ENCODE measurements around the gene ZW10. TPM values are rescaled to one million over a fixed set of nuclear protein-coding genes. Genes with fewer than 3 reads are reported as not detected.
"Not testable (repeated sequence)": the region's sequence is repeated elsewhere in the genome, so short reads cannot be mapped to it uniquely, and the experiment has no call there.

ZW10 gene
- polyA plus RNA-seq, 3 donors, result 3.3 to 13.1 (median 10.2) TPM

DNA sequence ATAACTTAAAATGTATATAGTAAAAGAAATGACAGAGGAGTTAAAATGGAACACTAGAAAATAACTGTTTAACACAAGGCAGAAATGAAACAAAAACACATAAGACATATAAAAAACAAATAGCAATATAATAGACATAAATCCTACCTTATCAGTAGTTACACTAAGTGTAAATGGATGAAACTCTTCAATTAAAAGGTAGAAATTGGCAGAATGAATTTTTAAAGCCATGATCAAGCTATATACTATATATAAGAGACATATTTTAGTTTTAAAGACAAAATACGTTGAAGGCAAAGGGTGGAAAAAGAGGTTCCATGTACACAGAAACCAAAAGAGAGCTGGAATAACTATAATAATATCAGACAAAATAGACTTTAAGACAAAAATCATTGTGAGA is 62.5 kb downstream of the ZW10 start:
- Histone ChIP-seq H3K36me3 (replicated peaks in 1 of 2; ENCODE audit: control insufficient read depth in 1 of 2, insufficient read depth in 2 of 2, low read length in 2 of 2) (no peaks in the 10 kb centered on the region), H4K20me1 (ENCODE audit: insufficient read depth, low read length) (no peaks in the 10 kb centered on the region), H3K79me2 (ENCODE audit: insufficient read depth, low read length) (no peaks in the 10 kb centered on the region), H3K27ac (ENCODE audit: low read depth in 1 of 2, low read length in 2 of 2) (no peak overlapping the region), H3K4me2 (replicated peaks; ENCODE audit: extremely low read depth, low read length, poor library complexity, severe bottlenecking) (no peak overlapping the region), H3K4me3 (replicated peaks in 1 of 3; ENCODE audit: low read depth in 2 of 3, low read length in 3 of 3) (no peak overlapping the region), H3K27me3 (ENCODE audit: control insufficient read depth in 2 of 2, insufficient read depth in 2 of 2, low read length in 2 of 2) (no peaks in the 10 kb centered on the region), H3K4me1 (ENCODE audit: control insufficient read depth in 1 of 2, insufficient read depth in 2 of 2, low read length in 2 of 2) (no peaks in the 10 kb centered on the region), H3K9me3 (replicated peaks in 1 of 2; ENCODE audit: control insufficient read depth in 1 of 2, insufficient read depth in 1 of 2, low read length in 2 of 2) (peaks cover 0 to 9% of the 10 kb centered on the region in 2 donors), H2AFZ (ENCODE audit: insufficient read depth, low read depth, low read length, poor library complexity, severe bottlenecking) (no peak overlapping the region), H3K9ac (ENCODE audit: insufficient read depth, low read length, poor library complexity, severe bottlenecking) (no peak overlapping the region)
- Mint-ChIP-seq H3K36me3 (peaks cover 0 to 3% of the 10 kb centered on the region in 2 donors), H3K4me1 (no peaks in the 10 kb centered on the region), H3K27ac (no peak overlapping the region), H3K9me3 (peaks cover 0 to 28% (median 13%) of the 10 kb centered on the region in 7 donors), H3K4me3 (no peak overlapping the region), H3K27me3 (ENCODE audit: low read depth in 3 of 3) (peaks cover 0 to 3% (median 0%) of the 10 kb centered on the region in 3 donors)
- intact Hi-C loops (cut with micrococcal nuclease), result no loop called here
- TF ChIP-seq, protein P1, sequence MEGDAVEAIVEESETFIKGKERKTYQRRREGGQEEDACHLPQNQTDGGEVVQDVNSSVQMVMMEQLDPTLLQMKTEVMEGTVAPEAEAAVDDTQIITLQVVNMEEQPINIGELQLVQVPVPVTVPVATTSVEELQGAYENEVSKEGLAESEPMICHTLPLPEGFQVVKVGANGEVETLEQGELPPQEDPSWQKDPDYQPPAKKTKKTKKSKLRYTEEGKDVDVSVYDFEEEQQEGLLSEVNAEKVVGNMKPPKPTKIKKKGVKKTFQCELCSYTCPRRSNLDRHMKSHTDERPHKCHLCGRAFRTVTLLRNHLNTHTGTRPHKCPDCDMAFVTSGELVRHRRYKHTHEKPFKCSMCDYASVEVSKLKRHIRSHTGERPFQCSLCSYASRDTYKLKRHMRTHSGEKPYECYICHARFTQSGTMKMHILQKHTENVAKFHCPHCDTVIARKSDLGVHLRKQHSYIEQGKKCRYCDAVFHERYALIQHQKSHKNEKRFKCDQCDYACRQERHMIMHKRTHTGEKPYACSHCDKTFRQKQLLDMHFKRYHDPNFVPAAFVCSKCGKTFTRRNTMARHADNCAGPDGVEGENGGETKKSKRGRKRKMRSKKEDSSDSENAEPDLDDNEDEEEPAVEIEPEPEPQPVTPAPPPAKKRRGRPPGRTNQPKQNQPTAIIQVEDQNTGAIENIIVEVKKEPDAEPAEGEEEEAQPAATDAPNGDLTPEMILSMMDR (IDR thresholded peaks at IDR 0.05), result no peak
- no peak for DNase-seq
- no CpG with 5 or more reads among the region's 1 CpG for WGBS (ENCODE audit: insufficient coverage)

DNA sequence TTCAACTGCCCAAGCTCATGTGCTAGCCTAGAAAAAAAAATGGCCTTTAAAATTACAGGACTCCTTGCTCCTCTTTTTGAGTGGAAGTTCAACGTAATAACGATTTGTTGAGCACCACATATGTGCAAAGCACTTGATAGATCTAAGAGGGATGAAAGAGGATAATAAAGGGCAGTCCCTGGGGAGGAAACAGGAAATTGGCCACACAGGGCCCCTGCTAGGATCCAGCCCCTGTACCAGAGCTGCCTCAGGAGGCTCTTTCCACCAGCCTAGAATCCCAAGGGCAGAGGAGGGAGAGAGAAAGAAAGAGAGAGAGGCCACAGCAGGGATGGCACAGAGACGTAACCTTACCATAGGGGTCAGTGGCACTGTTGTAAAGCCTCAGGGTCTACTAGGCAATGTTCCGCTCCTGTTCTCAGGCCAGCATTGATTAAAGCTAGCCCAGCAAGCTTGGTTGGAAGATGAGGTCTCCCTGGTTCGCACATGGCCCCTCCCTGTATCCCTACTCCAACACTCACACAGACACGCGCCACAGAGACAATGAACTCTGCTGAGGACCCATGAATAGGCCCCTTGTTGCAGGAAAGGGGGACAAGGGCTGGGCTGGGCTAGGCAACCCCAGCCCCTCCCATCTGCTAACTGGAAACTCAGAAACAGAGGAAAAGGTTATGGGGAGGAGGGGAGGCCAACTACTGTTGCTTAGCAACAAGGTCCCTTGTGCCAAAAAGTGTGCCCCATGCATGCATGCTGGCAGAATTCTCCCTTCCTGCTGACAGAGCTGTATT is 67.4 kb downstream of the ZW10 start, which contains the start of gene TMPRSS5:
TMPRSS5 (minus strand) TSS at position 438 of the 785 bp plus-strand sequence; CDS start at position 354, 84 bp downstream.
- Histone ChIP-seq H3K9me3 (replicated peaks in 1 of 2; ENCODE audit: control insufficient read depth in 1 of 2, insufficient read depth in 1 of 2, low read length in 2 of 2) (peaks cover 0 to 5% of the 10 kb centered on the region in 2 donors), H2AFZ (ENCODE audit: insufficient read depth, low read depth, low read length, poor library complexity, severe bottlenecking) (no peak within 1 kb of the TSS), H3K27ac (ENCODE audit: low read depth in 1 of 2, low read length in 2 of 2) (no peak within 1 kb of the TSS), H3K4me3 (replicated peaks in 1 of 3; ENCODE audit: low read depth in 2 of 3, low read length in 3 of 3) (no peak within 1 kb of the TSS), H3K27me3 (ENCODE audit: control insufficient read depth in 2 of 2, insufficient read depth in 2 of 2, low read length in 2 of 2) (no peaks in the 10 kb centered on the region), H3K36me3 (replicated peaks in 1 of 2; ENCODE audit: control insufficient read depth in 1 of 2, insufficient read depth in 2 of 2, low read length in 2 of 2) (no peaks in the 10 kb centered on the region), H3K79me2 (ENCODE audit: insufficient read depth, low read length) (no peaks in the 10 kb centered on the region), H3K9ac (ENCODE audit: insufficient read depth, low read length, poor library complexity, severe bottlenecking) (no peak within 1 kb of the TSS), H4K20me1 (ENCODE audit: insufficient read depth, low read length) (no peaks in the 10 kb centered on the region), H3K4me1 (ENCODE audit: control insufficient read depth in 1 of 2, insufficient read depth in 2 of 2, low read length in 2 of 2) (no peaks in the 10 kb centered on the region), H3K4me2 (replicated peaks; ENCODE audit: extremely low read depth, low read length, poor library complexity, severe bottlenecking) (no peak within 1 kb of the TSS)
- 93% methylated on average over 3 of the region's 7 CpGs for WGBS (ENCODE audit: insufficient coverage)
- no peaks in the 10 kb centered on the region for H3K36me3 Mint-ChIP-seq
- TF ChIP-seq, protein P1 (IDR thresholded peaks at IDR 0.05), result no peak
- H3K4me1 Mint-ChIP-seq, result no peaks in the 10 kb centered on the region
- peaks cover 4 to 22% (median 13%) of the 10 kb centered on the region in 7 donors for H3K9me3 Mint-ChIP-seq
- no peak within 1 kb of the TSS for H3K4me3 Mint-ChIP-seq
- no peak within 1 kb of the TSS for H3K27ac Mint-ChIP-seq
- DNase-seq, result no peak
- H3K27me3 Mint-ChIP-seq (ENCODE audit: low read depth in 3 of 3), result peaks cover 0 to 3% (median 0%) of the 10 kb centered on the region in 3 donors
- intact Hi-C loops (cut with micrococcal nuclease), result no loop called here

DNA sequence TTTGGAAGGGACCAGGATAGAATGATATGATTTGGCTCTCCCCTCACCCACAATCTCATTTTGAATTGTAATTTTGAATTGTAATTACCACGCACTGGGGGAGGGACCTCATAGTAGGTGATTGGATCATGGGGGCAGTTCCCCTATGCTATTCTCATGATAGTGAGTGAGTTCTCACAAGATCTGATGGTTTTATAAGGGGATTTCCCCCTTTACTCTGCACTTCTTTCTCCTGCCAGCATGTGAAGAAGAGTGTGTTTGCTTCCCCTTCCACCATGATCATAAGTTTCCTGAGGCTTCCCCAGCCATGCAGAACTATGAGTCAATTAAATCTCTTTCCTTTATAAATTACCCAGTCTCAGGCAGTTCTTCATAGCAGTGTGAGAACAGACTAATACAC is 69.9 kb downstream of the ZW10 start:
- H3K4me3 Mint-ChIP-seq; H3K4me1 Mint-ChIP-seq; H3K36me3 Mint-ChIP-seq; H4K20me1 ChIP-seq (ENCODE audit: insufficient read depth, low read length); H2AFZ ChIP-seq (ENCODE audit: insufficient read depth, low read depth, low read length, poor library complexity, severe bottlenecking); H3K9me3 ChIP-seq (replicated peaks in 1 of 2; ENCODE audit: control insufficient read depth in 1 of 2, insufficient read depth in 1 of 2, low read length in 2 of 2); H3K4me3 ChIP-seq (replicated peaks in 1 of 3; ENCODE audit: low read depth in 2 of 3, low read length in 3 of 3); H3K36me3 ChIP-seq (replicated peaks in 1 of 2; ENCODE audit: control insufficient read depth in 1 of 2, insufficient read depth in 2 of 2, low read length in 2 of 2); H3K9ac ChIP-seq (ENCODE audit: insufficient read depth, low read length, poor library complexity, severe bottlenecking); H3K27ac Mint-ChIP-seq; H3K27me3 ChIP-seq (ENCODE audit: control insufficient read depth in 2 of 2, insufficient read depth in 2 of 2, low read length in 2 of 2); H3K4me1 ChIP-seq (ENCODE audit: control insufficient read depth in 1 of 2, insufficient read depth in 2 of 2, low read length in 2 of 2); H3K79me2 ChIP-seq (ENCODE audit: insufficient read depth, low read length); H3K4me2 ChIP-seq (replicated peaks; ENCODE audit: extremely low read depth, low read length, poor library complexity, severe bottlenecking); DNase-seq; intact Hi-C loops (cut with micrococcal nuclease); H3K27ac ChIP-seq (ENCODE audit: low read depth in 1 of 2, low read length in 2 of 2); H3K27me3 Mint-ChIP-seq (ENCODE audit: low read depth in 3 of 3): not testable (repeated sequence)
- no CpG with 5 or more reads among the region's 1 CpG for WGBS (ENCODE audit: insufficient coverage)
- H3K9me3 Mint-ChIP-seq, result peaks cover 8 to 18% (median 16%) of the 10 kb centered on the region in 7 donors

All from CD14-positive monocyte (primary cell).